GM21367 (cell line): ENCODE results near the gene CD74.

Experiments
- ATAC-seq: cut with Tn5 transposase; IDR thresholded peaks from one replicate; pipeline ENCODE4 v1.9.1; 2021; ENCODE audit not compliant: unreplicated experiment

Gene CD74

DNA sequence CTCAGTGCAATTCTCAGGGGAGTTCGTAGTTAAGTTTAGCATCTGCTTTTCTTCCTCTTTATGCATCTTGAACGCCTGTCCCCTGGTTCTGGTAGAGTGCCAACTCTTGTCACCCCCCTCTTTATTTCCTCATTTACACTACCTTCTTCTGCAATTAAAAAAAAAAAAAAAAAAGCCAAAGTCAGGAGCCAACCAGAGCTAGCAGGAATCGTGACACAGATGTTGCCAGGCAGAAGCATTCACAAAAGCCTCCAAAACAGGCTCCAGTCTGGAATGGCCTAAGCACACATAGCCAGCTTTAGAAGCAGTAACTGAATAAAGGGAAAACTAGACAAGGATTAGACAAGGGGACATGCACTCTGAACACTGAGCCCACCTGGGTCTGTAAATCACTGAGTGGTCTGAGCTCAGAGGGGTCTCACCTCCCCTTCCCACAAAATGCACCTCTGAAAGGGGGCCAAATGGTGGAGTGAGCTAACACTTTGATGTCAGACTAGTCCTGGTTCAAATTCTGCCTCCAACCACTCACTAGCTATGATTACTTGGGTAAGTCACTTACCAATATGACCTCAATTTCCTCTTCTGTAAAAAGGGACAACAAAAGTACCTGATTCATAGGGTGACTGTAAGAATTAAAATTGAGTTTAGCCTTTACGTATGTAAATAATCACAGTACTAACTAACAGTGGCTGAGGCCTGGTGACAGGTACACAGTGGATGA, 2.0 kb downstream of the CD74 start:
- no peak for ATAC-seq

DNA sequence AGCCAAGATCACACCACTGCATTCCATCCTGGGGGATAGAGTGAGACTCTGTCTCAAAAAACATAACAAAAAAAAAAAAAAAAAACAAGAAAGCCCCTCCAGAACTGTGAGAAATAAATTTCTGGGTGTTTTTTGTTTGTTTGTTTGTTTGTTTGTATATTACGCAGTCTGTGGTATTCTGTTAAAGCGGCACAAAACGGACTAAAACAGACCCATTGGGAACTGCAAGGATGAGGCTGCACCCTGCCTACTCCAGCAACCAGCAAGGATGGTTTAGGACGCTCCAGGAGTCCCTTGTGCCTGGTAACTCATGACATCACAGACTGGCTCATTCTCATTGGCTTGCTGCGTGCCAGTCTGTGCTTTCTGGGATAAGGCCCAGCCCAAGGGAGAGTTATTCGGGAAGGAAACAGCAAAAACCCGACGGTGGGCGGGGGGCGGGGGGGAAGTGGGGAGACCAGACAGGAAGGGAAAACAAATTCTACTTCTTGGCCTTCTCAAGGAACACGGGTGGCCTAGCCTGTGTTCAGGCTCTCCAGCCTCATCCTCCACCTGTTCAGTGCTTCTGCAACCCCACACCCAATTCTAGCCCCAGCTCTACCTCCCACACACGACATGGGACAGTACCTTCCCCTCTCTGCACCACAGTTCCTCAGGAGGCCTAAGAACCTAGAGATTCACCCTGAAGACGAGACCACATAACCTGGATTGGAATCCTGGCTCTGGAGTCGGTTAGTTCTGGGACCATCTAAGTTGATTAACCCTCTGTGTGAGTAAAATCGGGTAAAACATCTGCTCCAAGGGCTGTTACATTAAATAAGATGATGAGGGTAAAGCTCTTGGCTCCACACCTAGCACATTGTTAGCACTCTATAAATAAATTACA, 2.8 kb downstream of the CD74 start:
- ATAC-seq = peak; percentile 41

DNA sequence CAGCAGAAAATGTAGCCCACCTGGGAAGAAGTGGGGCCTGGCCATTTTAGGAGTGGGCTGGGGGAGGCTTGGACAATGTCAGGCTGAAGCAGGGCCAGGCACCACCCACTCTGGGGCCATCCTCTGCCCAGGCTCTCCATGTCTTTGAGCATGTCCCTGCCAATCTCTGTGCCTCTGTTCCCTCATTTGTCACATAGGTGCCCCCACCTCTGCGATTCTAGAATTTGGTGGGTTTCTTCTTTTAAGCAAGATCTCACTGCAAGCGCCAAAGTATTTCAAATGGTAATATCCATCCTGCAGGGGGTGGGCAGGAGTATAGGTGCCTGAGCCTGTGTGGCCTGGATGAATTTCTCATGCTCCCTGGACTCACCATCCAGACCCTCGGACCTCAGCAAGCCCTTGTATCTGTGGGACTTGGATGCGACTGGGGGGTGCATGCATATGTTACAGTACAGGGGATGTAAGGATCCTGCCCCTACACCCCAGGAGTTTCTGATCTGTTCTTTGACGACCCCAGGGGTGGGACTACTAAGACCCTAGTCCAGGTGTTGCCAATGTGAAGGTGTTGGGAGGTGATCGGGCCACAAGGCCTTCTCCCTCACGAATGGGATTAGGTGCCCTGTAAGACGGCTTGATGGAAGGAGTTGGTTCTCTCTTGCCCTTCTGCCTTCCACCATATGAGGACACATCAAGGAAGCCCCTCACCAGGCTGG, 4.3 kb downstream of the CD74 start:
- no peak for ATAC-seq

DNA sequence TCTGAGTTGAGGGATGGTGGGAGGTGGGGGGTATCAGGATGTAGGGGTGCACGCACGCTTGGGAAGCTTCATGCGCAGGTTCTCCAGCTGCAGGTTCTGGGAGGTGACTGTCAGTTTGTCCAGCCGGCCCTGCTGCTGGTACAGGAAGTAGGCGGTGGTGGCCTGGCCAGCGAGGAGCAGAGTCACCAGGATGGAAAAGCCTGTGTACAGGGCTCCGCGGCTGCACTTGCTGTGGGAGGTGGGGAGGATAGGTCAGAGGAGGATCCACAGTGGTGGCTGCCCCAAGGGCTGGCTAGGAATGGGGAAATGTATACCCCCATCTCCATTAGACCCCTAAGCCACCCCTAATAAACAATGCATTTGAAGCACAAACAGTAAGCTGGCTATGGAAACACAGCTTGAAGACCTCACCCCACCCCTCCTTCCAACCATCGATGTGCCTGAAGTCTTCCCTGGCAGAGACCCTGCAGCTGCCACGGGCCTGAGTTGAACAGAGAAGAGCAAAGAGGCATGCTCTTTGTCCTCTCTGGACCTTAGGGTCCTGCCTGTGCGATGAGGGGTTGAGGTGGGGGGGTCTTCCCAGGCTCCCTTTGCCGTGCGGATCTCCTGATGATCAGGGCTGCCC, 5.5 kb downstream of the CD74 start:
- ATAC-seq = no peak

DNA sequence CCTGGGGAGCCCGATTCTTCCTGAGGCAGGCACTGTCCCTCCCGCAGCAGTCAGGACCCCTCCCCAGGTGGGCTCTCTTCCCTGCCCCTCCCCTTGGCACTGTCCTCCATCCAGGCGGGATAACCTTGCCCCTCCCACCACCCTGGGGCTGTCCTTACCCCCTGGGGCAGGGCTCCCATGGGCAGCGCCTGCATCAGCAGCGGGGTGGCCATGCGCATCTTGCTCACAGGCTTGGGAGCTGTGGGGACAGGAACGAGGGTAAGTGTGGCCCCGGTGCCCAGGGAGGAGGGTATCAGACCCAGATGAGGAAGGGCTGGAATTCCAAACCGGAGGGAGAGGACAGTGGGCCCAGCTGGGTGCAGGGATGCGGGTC, 6.0 kb downstream of the CD74 start:
- ATAC-seq = no peak

DNA sequence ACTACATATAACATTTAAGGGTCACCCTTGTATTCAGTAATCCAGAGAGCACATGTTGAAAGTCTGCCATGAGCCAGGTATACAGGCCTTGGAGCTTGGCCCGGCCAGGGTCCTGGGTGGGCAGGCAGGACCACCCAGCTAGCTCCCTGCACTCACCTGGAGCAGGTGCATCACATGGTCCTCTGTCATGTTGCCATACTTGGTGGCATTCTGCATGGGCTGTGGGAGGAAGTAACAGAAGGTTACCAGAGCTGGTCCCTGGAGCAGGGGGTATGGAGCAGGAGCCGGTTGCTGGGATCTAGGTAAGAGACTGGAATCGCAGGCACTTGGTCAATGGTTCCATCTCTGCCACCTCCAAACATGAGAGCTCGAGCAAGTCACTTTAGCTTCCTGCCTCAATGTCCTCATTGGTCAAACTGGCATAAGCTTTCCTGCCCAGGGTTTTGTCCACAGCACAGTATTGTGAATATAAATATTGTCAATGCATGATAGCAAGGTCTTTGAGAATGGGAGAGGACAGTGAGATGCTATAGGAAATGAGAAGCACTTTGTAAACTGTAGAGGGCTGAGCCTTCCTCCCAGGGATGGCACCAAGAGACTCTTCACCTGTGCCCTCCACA, 6.5 kb downstream of the CD74 start:
- ATAC-seq = no peak

DNA sequence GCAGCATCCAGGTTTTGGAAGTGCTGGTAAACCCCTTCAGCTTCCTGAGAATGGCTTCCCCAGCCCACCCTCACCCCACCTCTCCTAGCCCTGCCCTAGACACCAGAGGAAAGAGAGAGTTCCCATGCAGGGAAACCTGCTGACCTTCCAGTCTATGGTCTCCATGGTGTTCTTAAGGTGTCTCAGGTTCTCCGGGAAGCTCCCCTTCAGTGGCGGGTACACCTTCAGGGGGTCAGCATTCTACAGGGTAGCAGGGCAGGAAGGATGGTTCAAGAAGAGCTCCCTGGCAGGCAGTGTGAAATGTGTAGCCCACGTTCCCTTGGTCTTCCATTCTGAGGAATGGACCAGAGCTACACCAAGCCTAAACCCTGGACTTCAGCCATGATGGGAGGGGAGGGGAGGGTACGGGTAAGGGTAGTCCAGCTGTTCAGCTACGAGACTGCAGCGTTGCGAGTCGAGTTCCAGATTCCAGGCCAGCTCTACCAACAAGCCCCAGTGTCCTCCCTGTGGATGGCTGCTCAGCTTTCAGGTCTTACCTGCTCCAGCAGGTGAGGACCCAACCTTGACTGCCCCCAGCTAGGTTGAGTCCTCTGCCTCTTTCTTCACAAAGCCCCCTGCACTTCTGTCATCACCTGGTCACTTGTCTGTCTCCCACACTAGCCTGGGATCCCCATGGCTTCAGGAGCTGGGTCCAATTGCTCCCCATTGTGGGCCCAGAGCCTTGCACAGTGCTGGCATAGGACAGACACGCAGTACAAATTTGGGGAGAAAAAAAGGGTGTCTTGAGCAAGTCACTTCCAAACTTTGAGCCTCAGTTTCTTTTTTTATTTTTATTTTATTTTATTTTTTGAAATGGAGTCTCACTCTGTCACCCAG, 7.5 kb downstream of the CD74 start:
- ATAC-seq = no peak

DNA sequence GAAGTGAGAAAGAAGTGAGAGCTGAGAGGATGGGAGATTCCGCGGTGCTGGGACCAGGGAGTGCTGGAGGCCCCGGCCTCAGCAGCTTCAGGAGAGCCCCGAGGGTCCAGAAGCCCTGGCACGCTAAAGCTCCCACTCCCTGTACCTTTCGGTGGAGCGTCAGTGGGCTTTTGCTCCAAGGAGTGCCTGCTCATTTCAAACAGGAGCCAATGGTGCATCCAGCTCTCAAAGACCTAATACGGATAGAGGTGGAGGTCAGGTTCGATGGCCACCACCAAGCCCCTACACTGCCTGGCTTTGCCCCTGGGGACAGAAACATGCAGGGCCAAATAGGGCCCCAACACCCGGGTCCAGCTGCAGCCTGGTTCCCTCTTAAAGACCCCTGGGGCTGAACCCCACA, 8.2 kb downstream of the CD74 start:
- ATAC-seq = no peak

DNA sequence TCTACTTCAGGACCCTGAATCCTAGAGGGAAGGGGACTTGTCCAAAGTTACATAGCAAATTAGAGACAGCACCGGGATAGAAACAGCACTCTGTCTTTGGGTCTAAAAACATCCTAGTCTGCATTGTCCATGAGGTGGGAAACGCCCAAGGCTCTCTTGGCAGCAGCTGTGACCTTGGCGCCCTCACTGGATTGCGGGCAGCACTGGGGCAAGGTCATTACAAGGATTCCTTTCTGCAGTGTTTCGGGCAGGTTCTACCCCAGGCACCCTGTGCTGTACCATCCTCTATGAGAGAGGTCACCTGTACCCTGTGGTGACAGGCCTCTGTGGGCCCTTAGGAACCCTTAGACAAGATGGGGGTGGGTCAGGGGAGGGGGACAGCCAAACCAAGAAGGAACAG, 8.6 kb downstream of the CD74 start:
- ATAC-seq = no peak

DNA sequence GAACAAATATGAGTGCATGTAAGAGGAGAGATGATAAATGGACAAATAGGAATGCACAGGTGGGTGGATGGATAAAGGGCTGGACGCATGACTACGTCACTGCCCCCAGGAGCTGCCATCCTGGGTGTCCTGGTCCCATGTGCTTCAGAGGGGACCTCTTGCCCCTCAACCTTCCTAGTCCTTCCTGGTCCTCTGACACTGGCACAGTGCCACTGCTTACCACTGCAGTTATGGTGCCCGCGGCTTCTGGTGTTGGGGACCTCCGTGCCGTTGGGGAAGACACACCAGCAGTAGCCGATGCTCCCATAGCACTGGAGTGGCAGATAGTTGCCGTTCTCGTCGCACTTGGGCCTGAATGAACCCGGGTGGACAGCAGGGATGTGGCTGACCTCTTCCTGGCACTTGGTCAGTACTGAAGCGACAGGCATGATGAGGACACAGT, 9.8 kb downstream of the CD74 start:
- ATAC-seq = no peak

DNA sequence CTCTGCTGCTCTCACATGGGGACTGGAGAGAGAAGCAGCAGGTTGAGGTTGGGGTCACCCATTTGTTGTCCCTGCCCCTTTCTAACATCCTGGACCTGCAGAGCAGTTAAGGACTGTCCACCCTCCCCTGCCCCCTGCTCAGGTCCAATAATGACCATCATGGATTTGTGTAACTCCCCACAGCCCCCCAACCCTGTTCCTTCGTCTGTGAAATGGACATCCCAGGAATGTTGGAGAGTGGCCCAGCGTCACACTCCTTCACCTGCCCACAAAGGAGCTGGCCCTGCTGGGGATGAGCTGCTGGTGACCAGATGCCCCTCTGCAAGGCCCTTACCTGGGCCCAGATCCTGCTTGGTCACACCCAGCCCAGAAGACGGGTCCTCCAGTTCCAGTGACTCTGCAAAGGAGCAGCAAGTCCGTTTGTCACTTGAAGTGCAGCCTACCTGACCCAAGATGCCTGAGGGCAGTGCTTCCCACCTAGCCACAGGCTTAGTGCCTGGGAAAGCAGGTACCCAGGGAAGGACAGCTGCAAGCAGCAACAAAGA, 10.4 kb downstream of the CD74 start:
- ATAC-seq = no peak

DNA sequence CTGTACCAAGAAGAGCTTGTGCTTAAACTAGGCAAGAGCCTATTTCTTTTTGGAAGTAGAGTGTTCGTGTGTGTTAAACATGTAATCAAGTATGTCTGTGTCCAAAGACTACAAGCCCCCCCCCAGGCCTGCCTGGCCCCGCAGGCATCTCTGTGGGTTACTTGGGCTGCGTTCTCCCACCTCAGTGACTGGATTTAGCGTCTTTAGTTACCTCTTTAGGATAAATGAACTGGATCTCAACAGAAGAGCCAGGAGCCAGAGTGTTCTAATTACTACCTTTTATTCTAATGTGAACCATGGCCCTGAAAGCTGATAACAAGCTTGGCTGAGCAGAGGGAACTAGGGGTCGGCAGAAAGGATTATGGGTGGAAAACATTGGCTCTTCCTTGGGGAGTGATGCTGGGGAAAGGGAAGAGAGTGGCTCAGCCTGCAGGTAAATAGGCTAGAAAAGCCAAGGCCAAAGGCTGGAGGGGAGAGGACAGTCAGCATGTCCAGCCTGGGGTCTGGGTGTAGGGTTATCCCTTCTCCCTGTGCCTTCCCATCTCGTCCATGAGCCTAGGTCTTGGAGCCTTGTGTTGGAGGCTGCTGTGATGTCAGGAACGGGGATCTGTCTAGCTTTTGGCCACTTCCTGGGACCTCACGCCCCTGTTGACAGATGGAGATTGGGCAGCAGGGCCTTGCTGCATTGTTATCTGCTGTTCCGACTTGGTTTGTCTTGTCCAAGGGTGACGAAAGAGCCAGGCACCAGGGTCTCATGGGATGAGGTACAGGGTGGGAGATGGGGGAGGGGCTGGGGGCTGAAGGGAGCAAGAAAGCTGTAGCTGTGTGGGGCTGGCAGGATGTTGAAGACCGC, 11.1 kb downstream of the CD74 start:
- ATAC-seq = no peak

DNA sequence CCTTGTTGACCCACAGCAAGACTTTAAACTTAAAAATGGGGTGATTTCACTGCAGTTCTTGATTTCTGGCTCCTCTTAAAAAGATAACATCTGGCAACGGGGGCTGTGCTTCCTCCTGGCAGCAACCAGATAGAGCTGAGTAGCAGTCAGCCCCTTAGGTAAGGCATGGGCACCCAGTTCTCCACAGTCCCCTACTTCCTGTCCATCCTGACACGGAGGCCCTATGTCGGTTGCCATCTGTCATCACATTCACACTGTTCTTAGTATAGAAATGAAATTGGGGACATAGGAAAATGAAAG, 11.7 kb downstream of the CD74 start:
- no peak for ATAC-seq

DNA sequence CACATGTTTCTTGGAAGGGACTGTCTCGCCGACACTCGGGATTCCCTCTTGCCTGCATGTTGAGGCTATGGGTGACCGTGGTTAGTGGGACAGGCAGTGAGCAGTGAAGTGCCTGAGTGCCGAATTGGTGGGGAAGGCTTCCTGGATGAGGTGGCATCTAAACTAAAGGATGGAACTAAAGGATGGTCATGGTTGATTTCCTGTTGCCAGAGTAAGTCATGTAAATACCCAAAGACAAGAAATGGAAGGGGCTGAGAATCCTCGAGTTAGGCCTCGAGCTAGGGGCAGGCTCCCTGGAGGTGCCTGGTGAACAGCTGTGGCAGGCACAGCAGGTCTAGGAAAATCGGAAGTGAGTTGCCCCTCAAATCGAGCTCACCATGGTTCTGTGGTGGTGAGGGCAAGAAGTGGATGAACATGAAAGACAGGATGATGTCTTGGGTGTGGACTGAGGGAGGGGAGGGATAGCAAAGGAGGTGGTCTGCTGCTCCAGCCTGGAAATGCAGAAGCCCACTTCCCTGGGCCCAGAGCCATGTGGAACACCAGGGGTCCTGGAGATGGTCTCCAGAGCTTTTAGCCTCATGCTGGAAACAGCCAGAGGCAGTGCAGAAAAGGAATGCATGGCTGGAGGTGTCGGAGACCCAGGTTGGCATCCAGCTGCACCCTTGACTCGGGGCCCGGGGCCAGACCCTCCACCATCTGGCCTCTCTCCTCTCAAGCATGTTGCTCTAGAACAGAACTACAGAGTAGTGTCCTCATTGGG, 12.2 kb downstream of the CD74 start:
- ATAC-seq = no peak

DNA sequence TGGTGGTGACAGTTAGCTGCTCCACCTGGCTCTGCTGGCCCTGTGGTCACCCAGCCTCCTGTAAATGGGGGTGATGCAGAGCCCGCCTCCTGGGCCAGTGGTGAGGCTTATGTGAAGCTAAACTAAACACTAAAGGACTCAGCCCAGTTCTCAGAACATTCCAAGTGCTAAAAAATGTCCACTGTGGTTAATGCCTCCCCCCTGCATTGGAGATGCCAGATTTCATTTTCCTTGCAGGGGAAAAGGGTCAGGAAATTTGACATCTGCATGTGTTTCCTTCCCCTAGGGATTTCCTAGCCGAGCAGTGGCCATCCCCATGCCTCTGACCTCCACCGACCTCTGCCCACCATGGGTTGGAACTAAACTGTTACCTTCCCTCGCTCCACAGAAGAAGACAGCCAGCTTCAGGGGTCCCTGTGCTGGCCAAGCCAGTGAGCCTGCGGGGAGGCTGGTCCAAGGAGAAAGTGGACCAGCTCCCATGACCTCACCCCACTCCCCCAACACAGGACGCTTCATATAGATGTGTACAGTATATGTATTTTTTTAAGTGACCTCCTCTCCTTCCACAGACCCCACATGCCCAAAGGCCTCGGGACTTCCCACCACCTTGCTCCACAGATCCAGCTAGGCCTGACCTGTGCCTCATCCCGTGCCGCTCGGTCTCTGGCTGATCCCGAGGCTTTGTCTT, 13.0 kb downstream of the CD74 start:
- ATAC-seq = no peak

DNA sequence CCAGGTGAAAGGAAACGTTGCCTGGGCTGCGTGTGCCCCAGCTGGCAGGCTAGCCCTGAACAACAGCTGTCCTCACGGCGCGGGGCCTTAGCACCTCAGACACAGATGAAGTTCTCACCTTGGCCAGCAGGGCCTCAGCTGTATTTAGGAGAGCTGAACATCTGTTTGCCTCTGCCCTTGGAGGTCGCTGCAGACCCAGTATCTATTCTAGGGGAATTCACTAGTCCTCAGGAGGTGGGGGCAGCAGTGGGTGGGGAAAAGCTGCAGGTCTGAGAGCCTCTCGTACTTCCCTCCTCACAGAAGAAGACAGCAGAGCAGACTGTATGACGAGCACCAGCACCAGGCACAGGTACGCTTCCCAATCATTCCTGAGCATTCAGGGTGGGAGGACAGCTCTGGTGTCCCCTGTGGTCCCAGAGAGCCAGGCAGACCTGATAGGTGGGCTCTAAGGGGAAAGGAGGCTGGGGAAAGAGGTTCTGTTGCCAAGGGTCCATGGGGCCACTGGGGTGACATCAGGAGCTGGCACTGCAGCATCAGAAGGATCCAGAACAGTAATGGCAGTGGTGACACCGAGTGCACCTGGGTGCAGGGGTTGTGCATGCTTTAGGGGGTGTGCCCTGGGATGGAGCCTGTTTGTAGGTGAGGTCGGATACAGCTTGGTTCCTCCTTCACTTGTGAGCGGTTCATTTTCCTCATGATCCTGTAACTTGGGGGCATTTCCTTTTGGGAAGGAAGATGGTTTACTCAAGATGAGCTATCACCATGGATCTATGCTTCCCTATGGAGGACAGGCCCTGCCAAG, 13.8 kb downstream of the CD74 start:
- ATAC-seq = peak; percentile 67
